OCI-LY1 (cell line): ENCODE results near the gene CYBA.

ENCODE experiments used
- H2AFZ ChIP-seq: fragments of 200-600 bp; sonication (generic), shearing (Covaris generic); 2 replicates; pipeline ENCODE4 v1.6.0; 2014; ENCODE audit warnings: antibody characterized with exemption, mild to moderate bottlenecking, low read length
- H3F3A ChIP-seq: fragments of 200-600 bp; sonication (generic), shearing (Covaris generic); 2 replicates; pipeline ENCODE4 v1.6.0; 2014; ENCODE audit warnings: mild to moderate bottlenecking, antibody characterized with exemption, low read length, moderate library complexity; ENCODE audit not compliant: insufficient read depth
- H3K27ac ChIP-seq: fragments of 200-600 bp; sonication (generic); 2 replicates; pipeline ENCODE4 v1.5.1; 2014; ENCODE audit warnings: low read length, mixed run types, mild to moderate bottlenecking, low read depth; ENCODE audit not compliant: poor library complexity, severe bottlenecking
- H3K27me3 ChIP-seq: fragments of 200-600 bp; sonication (generic); 2 replicates; pipeline ENCODE4 v1.6.0; 2014; ENCODE audit warnings: antibody characterized with exemption, mild to moderate bottlenecking, low read length, moderate library complexity; ENCODE audit not compliant: insufficient read depth
- H3K36me3 ChIP-seq: fragments of 200-600 bp; sonication (generic); 2 replicates; pipeline ENCODE4 v1.6.1; 2014; ENCODE audit warnings: mild to moderate bottlenecking, antibody characterized with exemption, low read length, moderate library complexity, mixed read lengths; ENCODE audit not compliant: insufficient read depth
- H3K4me1 ChIP-seq: fragments of 200-600 bp; sonication (generic); 2 replicates; pipeline ENCODE4 v1.5.1; 2014; ENCODE audit warnings: mild to moderate bottlenecking, low read length, moderate library complexity; ENCODE audit not compliant: insufficient read depth, severe bottlenecking
- H3K4me2 ChIP-seq: fragments of 200-600 bp; sonication (generic), shearing (Covaris generic); 2 replicates; pipeline ENCODE4 v1.6.1; 2014; ENCODE audit warnings: low read length
- H3K4me3 ChIP-seq: fragments of 200-600 bp; sonication (generic); 2 replicates; pipeline ENCODE4 v1.5.1; 2014; ENCODE audit warnings: low read length, low read depth, mild to moderate bottlenecking, mixed read lengths; ENCODE audit not compliant: poor library complexity, severe bottlenecking
- H3K79me2 ChIP-seq: fragments of 200-600 bp; shearing (Covaris generic); 2 replicates; pipeline ENCODE4 v1.6.1; 2016; ENCODE audit warnings: mixed run types, low read length, mixed read lengths; ENCODE audit not compliant: insufficient read depth
- H3K9ac ChIP-seq: fragments of 200-600 bp; sonication (generic), shearing (Covaris generic); 2 replicates; pipeline ENCODE4 v1.6.1; 2014; ENCODE audit warnings: mild to moderate bottlenecking, low read length, mixed read lengths
- H3K9me2 ChIP-seq: fragments of 200-600 bp; sonication (generic), shearing (Covaris generic); 2 replicates; pipeline ENCODE4 v1.6.1; 2014; ENCODE audit warnings: low read depth, mild to moderate bottlenecking, low read length, mixed read lengths
- H3K9me3 ChIP-seq: fragments of 200-600 bp; shearing (Covaris generic); 2 replicates; pipeline ENCODE4 v1.6.1; 2014; ENCODE audit warnings: low read length, mixed read lengths
- H4K20me1 ChIP-seq: fragments of 200-600 bp; sonication (generic), shearing (Covaris generic); 2 replicates; pipeline ENCODE4 v1.6.0; 2016; ENCODE audit warnings: mild to moderate bottlenecking, low read length; ENCODE audit not compliant: insufficient read depth
- CTCF ChIP-seq: fragments of 200-600 bp; sonication (generic), shearing (Covaris generic); IDR thresholded peaks from 2 replicates; pipeline ENCODE4 v1.5.1; 2017; ENCODE audit warnings: mild to moderate bottlenecking, antibody characterized with exemption, low read length, moderate library complexity, mixed read lengths
- EZH2 ChIP-seq: fragments of 200-600 bp; sonication (generic), shearing (Covaris generic); IDR thresholded peaks from 2 replicates; pipeline ENCODE4 v1.8.0; 2017; ENCODE audit warnings: borderline replicate concordance, mixed run types, mild to moderate bottlenecking, antibody characterized with exemption, low read length, moderate library complexity, mixed read lengths

Gene CYBA

GRCh38 chr16:88639231-88640038 lies 11.4 kb downstream of the CYBA start:
- H3K79me2 ChIP-seq, result no peaks in the 10 kb centered on the region
- TF ChIP-seq CTCF (no peak), EZH2 (no peak)
- H3K9me2 ChIP-seq, result no peaks in the 10 kb centered on the region
- H2AFZ ChIP-seq, result no peak overlapping the region
- H3K4me1 ChIP-seq, result peaks cover 37% of the 10 kb centered on the region
- peaks cover 16% of the 10 kb centered on the region for H3K27me3 ChIP-seq
- H3K4me2 ChIP-seq, result no peak overlapping the region; the same call in 1 of the 2 replicates
- H3K27ac ChIP-seq, result peak overlapping the region; percentile 50
- no peaks in the 10 kb centered on the region for H4K20me1 ChIP-seq
- H3K9ac ChIP-seq, result no peak overlapping the region; the same call in 1 of the 2 replicates
- H3K36me3 ChIP-seq, result peaks cover 22% of the 10 kb centered on the region
- no peak overlapping the region for H3K4me3 ChIP-seq
- H3K9me3 ChIP-seq, result no peaks in the 10 kb centered on the region
- no peaks in the 10 kb centered on the region for H3F3A ChIP-seq

GRCh38 chr16:88638323-88639230 lies 12.3 kb downstream of the CYBA start, which contains the start of gene IL17C:
Gene IL17C, plus strand, starts transcription at chr16:88638572. Its CDS starts 70 bp downstream, at chr16:88638642.
- Histone ChIP-seq H3K9me2 (no peaks in the 10 kb centered on the region), H3F3A (no peaks in the 10 kb centered on the region), H3K36me3 (peaks cover 13% of the 10 kb centered on the region), H3K4me1 (peaks cover 45% of the 10 kb centered on the region), H3K9ac (no peak within 1 kb of the TSS; the same call in 1 of the 2 replicates), H3K9me3 (no peaks in the 10 kb centered on the region), H3K4me2 (peak within 1 kb of the TSS; percentile 23; the same call in 1 of the 2 replicates), H4K20me1 (no peaks in the 10 kb centered on the region), H2AFZ (no peak within 1 kb of the TSS), H3K27ac (peak within 1 kb of the TSS; percentile 50), H3K4me3 (no peak within 1 kb of the TSS), H3K27me3 (peaks cover 16% of the 10 kb centered on the region), H3K79me2 (no peaks in the 10 kb centered on the region)
- TF ChIP-seq CTCF (no peak), EZH2 (no peak)

- H3F3A ChIP-seq, result no peaks in the 10 kb centered on the region
- H3K27ac ChIP-seq, result peak overlapping the region; percentile 50
- H3K4me3 ChIP-seq, result no peak overlapping the region
- H3K4me2 ChIP-seq, result no peak overlapping the region
- no peaks in the 10 kb centered on the region for H3K9me2 ChIP-seq
- H3K79me2 ChIP-seq, result no peaks in the 10 kb centered on the region
- H3K9ac ChIP-seq, result no peak overlapping the region
- H3K27me3 ChIP-seq, result peaks cover 16% of the 10 kb centered on the region
- H3K9me3 ChIP-seq, result no peaks in the 10 kb centered on the region
- no peak overlapping the region for H2AFZ ChIP-seq
- H3K36me3 ChIP-seq, result peaks cover 9% of the 10 kb centered on the region
- TF ChIP-seq EZH2, result no peak
- TF ChIP-seq CTCF, result no peak
- peaks cover 47% of the 10 kb centered on the region for H3K4me1 ChIP-seq
- no peaks in the 10 kb centered on the region for H4K20me1 ChIP-seq
Observed at GRCh38 chr16:88636488-88637265, 14.2 kb downstream of the CYBA start.
